ENCODE measurements around the gene DIAPH1. TPM values are rescaled to one million over a fixed set of nuclear protein-coding genes. Genes with fewer than 3 reads are reported as not detected.

The DIAPH1 gene
- total and polyA plus RNA-seq, 8 donors = 48.1 to 137 (median 60.2) TPM

DNA sequence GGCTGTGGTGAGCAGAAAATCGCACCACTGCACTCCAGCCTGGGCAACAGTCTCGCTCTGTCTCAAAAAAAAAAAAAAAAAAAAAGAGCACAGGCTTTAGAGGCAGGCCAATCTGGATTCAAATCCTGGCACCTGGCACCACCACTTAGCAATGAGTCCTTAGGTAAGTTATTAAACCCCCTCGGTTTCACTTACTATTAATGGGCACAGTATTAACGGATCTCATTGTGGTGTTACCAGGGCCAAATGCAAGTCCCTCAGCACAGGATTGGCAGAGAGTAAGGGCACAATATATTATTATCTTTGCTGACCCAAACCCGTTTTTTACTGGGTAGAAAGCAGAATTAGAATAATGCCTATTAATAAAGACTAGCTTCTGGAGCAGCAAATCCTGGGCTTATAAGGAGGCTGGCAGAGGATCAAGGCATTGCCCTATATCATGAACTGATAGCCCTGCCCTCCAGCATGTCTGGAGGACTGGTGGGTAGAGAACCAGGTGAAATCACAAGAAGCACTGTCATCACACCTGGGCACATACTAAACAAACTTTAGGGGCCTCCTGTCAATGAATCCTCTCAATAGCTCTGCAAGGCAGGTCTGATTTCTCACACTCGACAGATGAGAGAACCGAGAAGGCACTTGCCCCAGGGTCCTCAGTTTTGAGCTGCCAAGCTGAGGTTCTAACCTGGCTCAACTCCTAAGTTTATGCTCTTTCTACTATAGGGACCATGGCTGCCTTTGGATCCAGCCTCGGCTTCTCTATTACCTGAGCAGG lies 112.2 kb downstream of the DIAPH1 start:
- Histone ChIP-seq H3K27me3 (peaks cover 0 to 9% of the 10 kb centered on the region in 2 donors), H3K4me1 (peaks cover 12 to 37% of the 10 kb centered on the region in 2 donors), H3K9me3 (no peaks in the 10 kb centered on the region), H3K36me3 (peaks cover 0 to 13% of the 10 kb centered on the region in 2 donors), H3K4me3 (no peak overlapping the region), H3K27ac (peak overlapping the region; percentile 57 to 85)
- intact Hi-C loops (cut with DNase I) = no loop called here
- DNase-seq (no peak), ATAC-seq (no peak)
- no peak for TF ChIP-seq CTCF (IDR thresholded peaks at IDR 0.05)

DNA sequence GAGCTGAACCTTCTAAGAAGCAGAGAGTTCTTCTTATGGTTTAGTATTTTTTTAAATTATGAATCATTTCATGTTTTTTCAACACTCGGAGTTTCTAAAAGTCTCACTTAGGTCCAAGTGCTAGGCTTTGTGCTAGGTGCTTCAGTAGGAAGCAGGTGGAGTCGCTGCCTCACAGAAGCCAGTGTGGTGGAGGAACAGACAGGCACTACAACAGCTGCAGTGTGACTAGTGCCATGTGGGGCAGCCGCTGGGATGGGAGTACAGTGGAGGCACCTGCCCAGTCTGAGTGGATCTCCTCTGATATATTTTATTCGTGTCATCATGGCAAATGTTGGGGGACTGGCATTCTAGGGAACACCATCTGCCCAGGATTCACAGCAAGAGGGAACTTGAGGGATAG lies 114.6 kb downstream of the DIAPH1 start:
- Histone ChIP-seq H3K4me3 (no peak overlapping the region), H3K4me1 (peaks cover 7 to 26% of the 10 kb centered on the region in 2 donors), H3K27me3 (peaks cover 0 to 7% of the 10 kb centered on the region in 2 donors), H3K36me3 (no peaks in the 10 kb centered on the region), H3K9me3 (no peaks in the 10 kb centered on the region), H3K27ac (no peak overlapping the region)
- no peak for DNase-seq
- intact Hi-C loops (cut with DNase I) = no loop called here
- no peak for TF ChIP-seq CTCF (IDR thresholded peaks at IDR 0.05)
- ATAC-seq = no peak

DNA sequence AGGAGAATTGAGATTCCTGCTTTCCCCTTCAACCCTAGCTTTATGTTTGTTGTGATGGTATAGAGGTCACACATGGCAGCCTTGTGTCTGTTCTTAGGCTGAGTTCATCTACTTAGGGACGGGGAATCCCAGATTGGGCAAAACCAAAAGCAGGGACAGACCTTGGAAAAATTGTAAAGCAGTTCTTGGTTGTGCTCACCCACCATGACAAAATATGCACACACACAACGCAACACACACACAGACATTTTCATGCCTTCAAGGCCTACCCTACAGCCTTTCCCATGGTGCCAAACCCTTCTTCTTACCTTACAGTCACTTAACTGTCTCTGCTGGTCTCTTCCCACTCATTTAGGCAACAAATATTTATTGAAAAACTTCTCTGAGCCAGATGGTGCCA lies 115.1 kb downstream of the DIAPH1 start:
- ATAC-seq (no peak), DNase-seq (no peak)
- Histone ChIP-seq H3K9me3 (no peaks in the 10 kb centered on the region), H3K4me3 (no peak overlapping the region), H3K27me3 (peaks cover 0 to 1% of the 10 kb centered on the region in 2 donors), H3K4me1 (peaks cover 6 to 21% of the 10 kb centered on the region in 2 donors), H3K36me3 (no peaks in the 10 kb centered on the region), H3K27ac (no peak overlapping the region)
- intact Hi-C loops (cut with DNase I) = no loop called here
- no peak for TF ChIP-seq CTCF (IDR thresholded peaks at IDR 0.05)

DNA sequence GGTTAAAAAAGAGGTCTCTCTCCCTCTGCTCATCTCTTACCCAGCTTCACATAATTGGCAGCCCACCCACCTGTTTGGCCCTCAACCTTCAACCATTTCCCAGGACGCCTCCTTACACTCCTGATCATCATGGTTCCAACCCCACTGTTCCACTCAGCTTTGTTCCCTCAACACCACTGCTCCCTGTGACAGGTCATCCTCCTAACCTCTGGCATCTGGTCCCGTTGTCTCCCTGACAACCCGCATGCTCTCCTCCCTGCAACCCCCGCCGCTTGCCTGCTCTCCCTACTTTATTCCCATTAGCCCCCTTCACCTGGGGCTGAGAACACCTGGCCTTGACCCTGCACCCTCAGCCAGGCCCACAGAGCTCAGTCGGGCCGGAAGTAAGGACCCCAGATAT lies 117.0 kb downstream of the DIAPH1 start:
- peaks cover 0 to 2% of the 10 kb centered on the region in 2 donors for H3K4me1 ChIP-seq
- ATAC-seq (no peak), DNase-seq (no peak)
- intact Hi-C loops (cut with DNase I) = no loop called here
- H3K9me3 ChIP-seq = no peaks in the 10 kb centered on the region
- H3K4me3 ChIP-seq = no peak overlapping the region
- H3K27ac ChIP-seq = no peak overlapping the region
- no peaks in the 10 kb centered on the region for H3K36me3 ChIP-seq
- H3K27me3 ChIP-seq = no peaks in the 10 kb centered on the region
- no peak for TF ChIP-seq CTCF (IDR thresholded peaks at IDR 0.05)

- Histone ChIP-seq H3K9me3 (no peaks in the 10 kb centered on the region), H3K4me3 (no peak overlapping the region), H3K36me3 (peaks cover 0 to 12% of the 10 kb centered on the region in 2 donors), H3K4me1 (peaks cover 8 to 26% of the 10 kb centered on the region in 2 donors), H3K27ac (no peak overlapping the region), H3K27me3 (peaks cover 11 to 44% of the 10 kb centered on the region in 2 donors)
- DNase-seq = peak in 1 of 4 donors; percentile 58
- no peak for TF ChIP-seq CTCF (IDR thresholded peaks at IDR 0.05)
- intact Hi-C loops (cut with DNase I) = no loop called here
- ATAC-seq = no peak
Observed at GRCh38 chr5:141496038-141496437, 122.8 kb downstream of the DIAPH1 start.
